ENCODE data around the gene KCNH5. TPM values are rescaled to one million over a fixed set of nuclear protein-coding genes. Genes with fewer than 3 reads are reported as not detected.

The KCNH5 gene, protein sequence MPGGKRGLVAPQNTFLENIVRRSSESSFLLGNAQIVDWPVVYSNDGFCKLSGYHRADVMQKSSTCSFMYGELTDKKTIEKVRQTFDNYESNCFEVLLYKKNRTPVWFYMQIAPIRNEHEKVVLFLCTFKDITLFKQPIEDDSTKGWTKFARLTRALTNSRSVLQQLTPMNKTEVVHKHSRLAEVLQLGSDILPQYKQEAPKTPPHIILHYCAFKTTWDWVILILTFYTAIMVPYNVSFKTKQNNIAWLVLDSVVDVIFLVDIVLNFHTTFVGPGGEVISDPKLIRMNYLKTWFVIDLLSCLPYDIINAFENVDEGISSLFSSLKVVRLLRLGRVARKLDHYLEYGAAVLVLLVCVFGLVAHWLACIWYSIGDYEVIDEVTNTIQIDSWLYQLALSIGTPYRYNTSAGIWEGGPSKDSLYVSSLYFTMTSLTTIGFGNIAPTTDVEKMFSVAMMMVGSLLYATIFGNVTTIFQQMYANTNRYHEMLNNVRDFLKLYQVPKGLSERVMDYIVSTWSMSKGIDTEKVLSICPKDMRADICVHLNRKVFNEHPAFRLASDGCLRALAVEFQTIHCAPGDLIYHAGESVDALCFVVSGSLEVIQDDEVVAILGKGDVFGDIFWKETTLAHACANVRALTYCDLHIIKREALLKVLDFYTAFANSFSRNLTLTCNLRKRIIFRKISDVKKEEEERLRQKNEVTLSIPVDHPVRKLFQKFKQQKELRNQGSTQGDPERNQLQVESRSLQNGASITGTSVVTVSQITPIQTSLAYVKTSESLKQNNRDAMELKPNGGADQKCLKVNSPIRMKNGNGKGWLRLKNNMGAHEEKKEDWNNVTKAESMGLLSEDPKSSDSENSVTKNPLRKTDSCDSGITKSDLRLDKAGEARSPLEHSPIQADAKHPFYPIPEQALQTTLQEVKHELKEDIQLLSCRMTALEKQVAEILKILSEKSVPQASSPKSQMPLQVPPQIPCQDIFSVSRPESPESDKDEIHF
- 0.23 TPM for polyA plus RNA-seq (ENCODE audit: insufficient read length)
- long read RNA-seq, donor 1: 0 reads
- long read RNA-seq, donor 2: 0 reads
- long read RNA-seq, donor 3, full-length matches to known transcripts: 1 of 1 reads
- long read RNA-seq, donor 3, partial matches to known transcripts: 0 of 1 reads
- long read RNA-seq, donor 3, other reads (novel, unspliced or antisense): 0 of 1 reads
- long read RNA-seq, donor 4: 0 reads
- long read RNA-seq, donor 5: 0 reads
- long read RNA-seq, donor 6: 0 reads
- long read RNA-seq, donor 7: 0 reads
- long read RNA-seq, donor 8: 0 reads

DNA sequence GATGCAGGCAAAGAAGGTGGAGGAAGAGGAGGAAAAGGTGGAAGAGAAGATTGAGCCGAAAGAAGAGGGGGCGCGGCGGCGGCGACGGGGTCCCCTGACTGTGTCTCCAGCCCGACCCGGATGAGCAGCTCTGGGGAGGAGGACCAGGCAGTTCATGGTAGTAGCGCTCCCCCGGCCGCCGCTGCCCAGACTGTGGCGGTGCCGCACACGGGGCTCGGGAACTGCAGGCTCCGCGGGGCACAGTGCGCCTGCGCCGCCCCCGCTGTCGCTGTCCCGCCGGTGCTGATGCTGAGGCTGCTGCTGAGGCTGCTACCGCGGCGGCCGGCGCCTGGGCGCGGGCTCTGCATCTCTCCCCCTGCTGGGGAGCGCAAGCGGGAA lies at the start of gene KCNH5:
TSS of gene KCNH5 (minus strand) at position 225 of the 378 bp plus-strand sequence. CDS start 272 bp downstream, outside the sequence.
- DNase-seq: peak; percentile 60

DNA sequence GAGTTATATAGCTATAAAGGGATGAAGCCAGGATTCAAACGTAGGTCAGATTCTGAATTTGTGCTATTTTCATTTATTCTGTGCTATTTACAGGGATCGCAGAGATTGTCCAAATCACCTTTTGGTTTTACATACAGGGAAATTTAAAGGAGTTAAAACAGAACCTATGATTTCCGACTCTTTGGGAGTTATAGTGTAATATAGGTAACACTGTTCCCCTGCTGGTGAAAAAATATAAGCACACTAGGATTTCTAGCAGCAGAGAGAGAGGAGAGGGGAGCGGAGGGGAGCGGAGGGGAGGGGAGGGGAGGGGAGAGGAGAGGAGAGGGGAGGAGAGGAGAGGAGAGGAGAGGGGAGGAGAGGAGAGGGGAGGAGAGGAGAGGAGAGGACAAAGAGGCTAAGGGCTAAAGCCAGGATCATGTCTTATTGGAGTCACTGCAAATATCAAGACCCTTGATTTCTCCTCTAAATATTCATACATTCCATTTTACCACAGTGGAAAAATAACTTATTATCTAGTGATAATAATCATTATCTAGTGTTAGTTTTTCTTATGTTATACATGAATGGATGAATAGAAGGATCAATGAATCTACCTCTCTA lies 46.2 kb upstream of the KCNH5 start:
- no peak for DNase-seq

DNA sequence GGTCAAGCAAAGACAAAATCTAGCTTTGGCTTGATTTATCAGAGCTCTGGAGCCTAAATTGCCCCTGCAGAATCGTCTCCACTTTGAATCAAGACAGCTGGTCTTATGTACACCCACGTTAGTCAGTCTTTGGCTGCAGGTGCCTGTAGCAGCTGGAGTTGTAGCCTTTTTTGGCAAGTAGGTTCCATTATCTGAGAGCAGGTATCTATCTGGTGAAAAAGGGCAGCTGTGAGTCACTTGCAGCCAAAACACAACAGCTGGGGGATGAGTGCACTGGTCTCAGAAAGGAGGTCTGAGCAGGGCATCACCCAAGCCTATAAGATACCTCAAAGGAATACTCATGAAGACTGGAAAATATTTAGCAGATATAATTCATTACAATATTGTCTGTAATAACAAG lies 43.6 kb upstream of the KCNH5 start:
- no peak for DNase-seq

DNA sequence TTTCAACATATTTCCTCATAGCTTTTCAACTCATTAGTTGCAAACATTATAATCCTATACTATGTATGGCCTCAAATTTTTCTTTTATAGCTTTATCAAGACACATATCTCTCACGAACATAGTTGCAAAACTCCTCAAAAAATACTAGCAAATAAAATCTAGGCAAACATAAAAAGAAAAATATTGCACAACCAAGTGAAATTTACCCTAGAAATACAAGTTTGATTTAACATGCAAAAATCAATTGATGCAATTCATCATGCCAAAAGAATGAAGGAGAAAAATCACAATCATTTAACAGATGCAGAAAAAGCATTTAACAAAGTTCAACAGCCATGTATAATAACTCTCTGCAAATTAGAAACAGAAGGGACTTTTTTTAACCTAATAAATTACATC lies 33.3 kb upstream of the KCNH5 start:
- no peak for DNase-seq

DNA sequence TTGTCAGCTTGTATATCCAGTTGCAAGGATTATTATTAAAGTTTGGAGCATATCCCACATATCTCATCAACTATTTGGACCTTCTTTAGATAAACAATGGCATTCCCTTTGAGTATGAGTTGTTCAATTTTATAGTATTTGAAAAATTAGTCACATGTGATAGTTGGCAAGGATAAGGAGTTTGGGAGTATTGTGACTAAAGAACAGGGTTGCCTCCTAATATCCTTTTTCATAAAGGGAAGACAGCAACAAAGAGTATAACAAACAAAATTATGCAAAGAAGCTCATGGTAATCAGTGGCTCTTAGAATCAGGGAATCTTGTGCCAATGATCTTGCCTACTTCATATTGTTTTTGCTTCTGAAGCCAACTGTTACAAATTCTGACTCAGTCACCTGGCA lies 31.2 kb upstream of the KCNH5 start:
- no peak for DNase-seq

DNA sequence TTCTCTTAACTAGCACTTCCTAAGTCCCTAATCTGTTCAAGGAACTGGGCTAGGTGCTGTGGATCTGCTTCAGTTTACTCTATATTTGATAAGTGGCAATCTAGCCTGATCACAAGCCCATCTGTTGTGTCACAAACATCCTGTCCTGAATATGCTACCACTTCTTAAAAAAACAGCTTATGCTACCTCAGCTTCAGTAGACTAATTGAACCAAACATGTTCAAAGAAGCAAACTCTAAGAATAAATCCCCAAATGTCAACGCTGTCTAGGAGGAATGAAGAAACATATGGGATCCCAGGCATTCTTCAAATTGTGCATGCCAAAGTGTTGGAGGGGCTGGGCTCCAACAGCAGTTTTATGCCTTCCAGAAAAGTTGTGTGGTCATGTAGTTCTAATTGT lies 10.4 kb upstream of the KCNH5 start:
- DNase-seq: no peak

DNA sequence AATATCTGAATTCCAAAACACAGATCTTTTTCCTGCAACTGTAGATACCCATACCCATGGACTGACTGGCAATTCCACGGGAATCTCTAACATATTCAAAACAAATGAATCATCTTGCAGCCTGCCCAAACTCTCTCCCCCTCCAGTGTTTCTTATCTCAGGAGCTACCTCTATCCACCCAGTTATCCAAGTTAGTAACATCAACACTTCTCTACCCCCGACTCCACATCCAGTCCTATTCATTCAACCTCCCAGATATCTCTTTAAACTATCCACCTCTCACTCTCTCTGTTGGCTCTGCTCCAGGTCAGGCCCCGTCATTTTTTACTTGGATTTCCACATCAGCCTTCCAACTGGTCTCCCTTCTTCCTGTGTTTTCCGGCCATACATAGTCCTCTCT lies 6.7 kb upstream of the KCNH5 start:
- DNase-seq: no peak

DNA sequence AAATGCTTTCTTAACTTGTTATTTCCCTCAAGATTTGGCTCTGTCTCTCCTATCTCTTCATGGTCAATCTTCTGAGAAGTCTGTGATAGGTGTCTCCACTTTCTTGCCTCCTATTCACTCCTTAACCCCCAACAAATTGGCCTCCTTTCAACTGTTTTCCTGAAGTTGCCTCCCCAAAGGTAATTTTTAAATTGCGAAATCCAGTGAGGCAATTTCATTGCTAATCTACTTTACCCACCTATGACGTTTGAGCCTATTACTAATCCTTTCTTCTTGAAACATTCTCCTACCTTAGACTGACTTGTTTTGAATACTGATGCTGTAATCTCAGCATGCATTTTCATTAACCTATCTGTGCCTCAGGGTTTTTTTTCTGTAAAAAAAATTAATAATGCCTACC lies 6.0 kb upstream of the KCNH5 start:
- DNase-seq: no peak

DNA sequence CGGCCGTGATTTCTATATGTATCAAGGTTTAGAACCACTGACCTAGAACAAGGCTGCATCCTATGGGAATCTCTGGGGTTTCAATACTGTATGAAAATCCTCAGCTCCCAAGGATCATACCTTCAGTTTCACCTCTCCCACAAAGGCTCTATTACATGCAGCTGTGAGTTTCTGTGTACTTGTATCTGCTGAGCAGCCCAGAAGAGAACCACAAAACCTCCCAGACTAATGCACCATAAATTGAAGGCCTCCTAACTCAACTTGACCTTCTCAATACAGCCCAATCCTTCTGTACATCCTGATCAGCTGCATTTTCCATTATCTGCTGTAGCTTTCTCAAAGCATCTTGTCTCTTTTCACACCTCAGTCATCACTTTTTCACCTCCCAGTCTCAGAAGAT lies 5.4 kb upstream of the KCNH5 start:
- no peak for DNase-seq

DNA sequence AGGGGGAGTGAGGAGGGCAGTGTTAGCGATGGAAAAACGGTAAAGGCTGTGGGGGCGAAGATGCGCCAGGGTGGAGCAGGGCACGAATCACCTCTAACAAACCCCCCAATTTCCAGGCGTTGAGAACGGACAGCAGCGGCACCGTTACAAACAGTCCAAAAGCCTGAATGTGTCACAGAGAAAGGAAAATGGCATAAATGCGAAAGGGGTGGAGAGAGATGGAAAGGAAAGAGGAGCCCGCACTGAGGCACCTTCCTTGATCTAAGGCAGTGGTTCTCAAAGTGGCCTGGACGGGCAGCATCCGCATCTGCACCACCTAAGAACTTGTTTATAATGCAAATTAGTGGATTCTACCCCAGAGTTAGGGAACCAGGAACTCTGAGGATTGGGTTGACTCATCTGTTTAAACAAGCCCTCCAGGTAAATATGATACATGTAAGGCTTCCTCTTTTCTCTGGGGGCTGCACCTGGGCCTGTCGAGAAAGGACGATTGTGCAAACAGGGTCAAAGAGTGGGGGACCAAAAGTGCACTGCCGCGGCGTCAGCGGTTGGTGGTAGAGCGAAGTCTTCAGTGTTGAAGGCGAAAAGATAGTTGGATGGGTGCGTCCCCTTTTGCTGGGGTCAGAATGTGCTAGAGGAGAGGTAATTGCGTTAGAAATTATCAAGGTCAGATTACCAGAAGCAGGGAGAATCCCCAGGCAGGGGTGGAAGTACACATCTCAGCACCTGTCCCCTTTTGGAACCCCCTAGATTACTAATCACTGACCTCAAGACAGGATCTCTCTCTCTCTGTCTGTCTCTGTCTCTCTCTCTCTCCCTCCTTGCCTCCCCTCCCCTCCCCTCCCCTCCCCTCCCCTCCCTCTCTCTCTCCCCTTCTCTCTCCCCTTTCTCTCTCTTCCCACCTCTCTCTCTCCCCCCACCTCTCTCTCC lies 1.3 kb upstream of the KCNH5 start:
- DNase-seq: no peak

DNA sequence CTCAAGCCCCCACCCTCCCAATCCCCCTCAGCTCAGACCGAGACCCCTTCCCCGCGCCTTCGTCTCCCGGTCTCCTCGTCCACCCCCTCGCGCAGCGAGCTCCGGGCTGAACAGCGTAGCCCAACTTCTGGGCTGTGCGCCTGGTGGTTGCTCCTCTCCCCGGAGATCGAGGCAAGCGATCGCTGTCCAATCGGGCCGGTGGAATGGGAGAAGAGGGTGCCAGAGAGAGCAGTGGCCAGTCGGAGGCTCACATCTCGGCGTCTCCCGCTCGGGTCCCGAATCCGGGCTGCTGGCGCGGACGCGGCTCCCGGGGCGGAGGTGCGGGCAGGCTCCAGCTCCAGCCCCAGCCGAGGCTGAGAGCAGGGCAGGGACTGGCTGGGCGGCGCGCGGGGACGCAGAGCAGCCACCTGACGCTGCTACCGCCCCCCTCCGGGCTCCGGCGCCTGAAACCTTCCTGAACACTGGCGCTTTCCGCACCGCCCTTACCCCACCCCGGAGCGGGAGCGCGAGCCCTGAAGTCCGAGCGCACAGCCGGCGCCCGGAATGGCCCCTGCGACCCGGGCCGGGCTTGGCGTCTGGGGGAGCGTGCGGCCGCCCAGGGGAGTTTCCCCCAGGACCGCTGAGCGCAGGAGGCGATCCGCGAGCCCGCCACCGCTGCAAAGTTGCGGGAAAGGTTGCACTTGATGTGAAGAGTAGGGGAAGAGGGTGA lies 508 bp upstream of the KCNH5 start:
- peak; percentile 39 for DNase-seq

DNA sequence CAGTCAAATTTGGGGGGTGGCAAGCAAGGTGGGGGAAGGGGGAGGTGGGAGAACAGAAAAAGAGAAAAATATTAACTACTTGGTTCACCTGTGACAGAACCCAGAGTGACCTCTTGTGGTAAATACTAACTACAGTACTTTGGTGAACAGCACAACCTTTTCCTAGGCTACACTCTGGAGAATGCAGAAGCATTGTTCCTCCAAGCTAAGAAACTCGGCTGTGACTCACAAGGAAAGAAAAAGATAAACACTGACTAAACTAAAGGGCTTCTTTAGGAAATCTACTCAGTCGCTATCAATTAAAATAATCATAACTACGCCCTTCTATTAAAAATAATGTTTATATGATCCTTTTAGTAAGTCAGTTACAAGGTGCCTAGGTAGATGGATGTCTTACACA lies 5.4 kb downstream of the KCNH5 start:
- peak; percentile 28 for DNase-seq

DNA sequence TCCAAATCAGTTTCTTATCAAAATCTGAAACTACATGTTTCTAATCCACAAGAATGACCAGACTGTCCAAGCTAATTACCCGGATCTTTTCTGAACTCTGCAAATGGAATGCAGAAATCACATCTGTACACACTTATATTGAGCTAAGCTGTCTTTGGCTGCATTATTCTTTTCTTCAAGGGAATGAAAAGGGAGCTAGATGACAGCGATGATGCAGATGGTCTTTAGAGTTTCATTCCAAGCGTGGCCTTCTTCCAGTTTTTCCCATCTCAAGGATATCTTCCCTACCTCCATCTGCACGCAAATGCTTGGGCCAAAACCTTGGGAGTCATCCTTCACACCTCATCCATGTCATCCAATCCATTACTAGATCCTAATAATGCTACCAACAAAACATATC lies 12.6 kb downstream of the KCNH5 start:
- no peak for DNase-seq

DNA sequence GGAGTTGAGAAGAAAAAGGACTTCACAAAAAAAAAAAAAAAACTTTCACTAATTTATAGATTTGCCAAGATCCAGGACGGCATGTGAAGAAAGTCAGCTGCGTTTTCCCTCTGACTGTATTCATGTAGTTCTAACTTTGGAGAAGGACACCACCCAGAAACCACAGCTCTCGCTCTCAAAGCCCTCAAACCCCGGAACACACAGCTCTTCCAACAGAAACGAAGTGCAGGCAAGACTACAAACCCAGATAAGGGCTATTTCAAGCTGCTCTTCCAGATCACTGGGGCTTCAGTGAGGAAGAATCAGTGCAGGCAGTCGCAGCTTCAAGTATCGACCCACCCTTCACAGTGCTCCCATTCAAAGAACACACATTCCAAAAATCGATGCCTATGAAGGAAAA lies 13.2 kb downstream of the KCNH5 start:
- no peak for DNase-seq

DNA sequence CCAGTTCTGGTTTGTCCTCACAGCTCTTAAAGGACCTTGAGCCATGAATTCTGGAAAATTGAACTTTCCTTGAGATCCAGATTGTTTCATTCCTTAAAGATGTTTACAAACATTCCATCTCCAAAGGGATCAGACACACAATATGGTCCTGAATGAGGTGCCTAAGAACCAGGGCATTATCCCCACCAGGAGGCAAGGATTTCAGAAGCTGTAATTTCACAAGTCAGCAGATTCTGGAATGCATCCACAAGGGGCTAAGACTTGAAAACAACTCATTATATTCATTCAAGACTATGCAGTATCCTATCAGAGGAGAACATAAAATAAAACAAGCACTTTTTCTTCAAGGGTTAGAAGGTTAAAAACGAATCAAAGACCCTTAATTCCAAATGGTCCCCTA lies 15.1 kb downstream of the KCNH5 start:
- DNase-seq: no peak

DNA sequence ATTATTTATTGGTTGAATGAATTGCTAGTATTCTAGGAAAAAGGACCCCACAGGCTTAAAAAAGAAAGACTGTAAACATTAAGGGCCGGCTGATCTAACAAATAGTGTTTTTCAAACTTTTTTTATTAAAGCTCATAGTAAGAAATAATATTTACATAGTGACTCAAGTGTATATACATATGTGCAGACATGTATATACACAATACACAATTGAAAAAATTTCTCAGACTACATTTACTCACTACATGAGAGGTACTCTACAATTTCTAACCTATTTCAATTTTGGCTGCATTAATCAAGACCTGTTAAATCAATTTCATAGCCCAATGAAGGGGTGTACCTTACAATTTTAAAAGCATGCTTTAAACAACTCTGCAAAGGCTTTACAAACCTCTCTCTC lies 17.5 kb downstream of the KCNH5 start:
- no peak for DNase-seq

DNA sequence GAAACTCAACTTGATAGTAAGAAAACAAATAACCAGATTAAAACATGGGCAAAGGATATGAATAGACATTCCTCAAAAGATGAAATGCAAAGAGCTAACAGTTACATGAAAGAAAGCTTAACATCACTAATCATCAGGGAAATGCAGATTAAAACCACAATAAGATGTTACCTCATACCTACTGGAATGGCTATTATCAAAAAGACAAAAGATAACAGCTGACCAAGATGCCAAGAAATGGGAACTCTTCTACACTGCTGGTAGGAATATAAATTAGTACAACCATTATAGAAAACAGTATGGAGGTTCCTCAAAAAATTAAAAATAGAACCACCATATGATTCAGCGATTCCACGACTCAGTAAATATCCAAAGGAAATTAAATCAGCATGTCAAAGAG lies 18.8 kb downstream of the KCNH5 start:
- no peak for DNase-seq

DNA sequence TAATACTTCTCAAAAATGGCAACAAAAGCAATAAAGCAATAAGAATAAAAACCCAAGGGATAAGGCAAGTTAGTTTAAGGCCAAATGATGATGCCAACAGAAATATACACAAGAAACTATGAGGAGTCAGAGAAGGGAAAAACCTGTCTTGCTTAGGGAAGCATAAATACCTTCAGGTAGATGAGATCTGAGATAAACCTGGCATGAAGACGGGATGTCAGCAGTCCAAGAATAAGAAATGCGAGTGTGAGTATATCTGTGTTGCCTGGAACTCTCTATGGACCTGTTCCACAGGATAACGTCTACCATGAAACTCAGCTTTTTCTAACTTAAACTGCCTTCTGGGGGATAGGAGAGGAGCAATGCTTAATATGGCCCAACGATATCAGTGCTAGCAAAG lies 30.6 kb downstream of the KCNH5 start:
- no peak for DNase-seq

DNA sequence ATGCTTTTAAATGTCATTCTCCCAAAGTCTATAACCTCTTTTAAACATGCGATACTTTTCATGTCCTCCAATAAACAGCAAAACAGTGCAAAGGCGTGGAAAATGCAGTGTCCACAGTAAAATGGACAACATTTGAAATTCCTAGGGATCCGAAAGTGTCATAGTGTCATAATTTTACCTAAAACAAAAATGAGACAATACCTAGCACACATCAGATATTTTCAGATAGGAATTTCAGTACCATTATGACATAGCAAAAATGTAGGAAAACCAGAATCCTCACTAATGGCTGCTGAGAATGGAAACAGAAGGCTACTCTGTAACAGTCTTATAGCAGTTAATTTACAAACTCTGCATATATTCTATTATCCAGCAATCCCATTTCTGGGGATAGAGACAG lies 33.1 kb downstream of the KCNH5 start:
- DNase-seq: no peak

DNA sequence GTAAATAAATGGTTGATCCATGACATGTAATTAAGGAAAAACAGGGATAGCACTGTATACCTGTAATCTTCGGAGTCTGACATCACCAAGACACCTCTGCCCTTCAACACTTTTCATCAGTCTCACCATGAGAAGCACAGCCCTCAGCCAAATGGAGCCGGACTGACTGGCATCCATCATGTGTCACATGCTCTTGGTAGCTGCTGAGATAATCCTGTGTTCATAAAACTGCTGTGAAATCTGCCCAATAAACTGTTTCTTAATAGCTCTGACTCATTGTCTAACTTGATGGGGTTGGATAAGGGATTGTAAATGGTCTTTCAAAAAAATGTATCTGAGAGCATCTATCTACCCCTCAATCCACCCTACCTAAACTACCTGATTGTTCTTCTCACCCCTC lies 33.6 kb downstream of the KCNH5 start:
- DNase-seq: no peak

Data from left kidney (tissue), 8 donors.